Fibroblast of lung (primary cell): ENCODE data around the gene SORCS2. TPM values are rescaled to one million over a fixed set of nuclear protein-coding genes. Genes with fewer than 3 reads are reported as not detected.

Source experiments
- DNase-seq, 2 donors: peaks; one replicate each; pipeline versions ENCODE4 v3.0.0 to v3.0.0-alpha.2; 2010; ENCODE audit warnings: low read depth in 2 of 2
- H2AFZ ChIP-seq: 2 replicates; pipeline ENCODE4 v1.5.1; 2012; ENCODE audit warnings: low read length, control low read depth, inconsistent platforms
- H3K27ac ChIP-seq: 2 replicates; pipeline ENCODE4 v1.5.1; 2011; ENCODE audit warnings: low read length, control low read depth; ENCODE audit not compliant: insufficient read depth
- H3K27me3 ChIP-seq: 2 replicates; pipeline ENCODE4 v1.5.1; 2011; ENCODE audit warnings: mild to moderate bottlenecking, low read length; ENCODE audit not compliant: control insufficient read depth, insufficient read depth
- H3K36me3 ChIP-seq: 2 replicates; pipeline ENCODE4 v1.5.1; 2011; ENCODE audit warnings: low read length; ENCODE audit not compliant: control insufficient read depth, insufficient read depth
- H3K4me1 ChIP-seq: 2 replicates; pipeline ENCODE4 v1.5.1; 2011; ENCODE audit warnings: low read length; ENCODE audit not compliant: control insufficient read depth, insufficient read depth; ENCODE audit errors: extremely low read depth
- H3K4me2 ChIP-seq: 2 replicates; pipeline ENCODE4 v1.5.1; 2011; ENCODE audit warnings: low read length, control low read depth; ENCODE audit not compliant: insufficient read depth; ENCODE audit errors: extremely low read depth
- H3K4me3 ChIP-seq, 4 experiments: fragments of 200-600 bp in 1 of 4; sonication (generic) in 1 of 4; replicated peaks in 1 of 4; 2 replicates each; pipeline ENCODE4 v1.5.1; 2011 to 2016; ENCODE audit warnings: low read length in 4 of 4, low read depth in 3 of 4, mild to moderate bottlenecking in 3 of 4, control low read depth in 2 of 4, inconsistent platforms in 1 of 4, mixed read lengths in 1 of 4; ENCODE audit not compliant: insufficient read depth in 1 of 4; ENCODE audit errors: control extremely low read depth in 1 of 4
- H3K79me2 ChIP-seq: 2 replicates; pipeline ENCODE4 v1.5.1; 2012; ENCODE audit warnings: mild to moderate bottlenecking, low read length, inconsistent platforms; ENCODE audit not compliant: control insufficient read depth, insufficient read depth
- H3K9ac ChIP-seq: 2 replicates; pipeline ENCODE4 v1.5.1; 2011; ENCODE audit warnings: mild to moderate bottlenecking, low read length, control low read depth; ENCODE audit not compliant: insufficient read depth
- H3K9me3 ChIP-seq: 2 replicates; pipeline ENCODE4 v1.5.1; 2012; ENCODE audit warnings: low read depth, low read length; ENCODE audit not compliant: control insufficient read depth, insufficient read depth
- H4K20me1 ChIP-seq: 2 replicates; pipeline ENCODE4 v1.5.1; 2011; ENCODE audit warnings: low read length; ENCODE audit not compliant: control insufficient read depth, insufficient read depth; ENCODE audit errors: extremely low read depth
- CTCF ChIP-seq, 2 donors: IDR thresholded peaks in 1 of 2; conservative IDR thresholded peaks in 1 of 2; 1 replicate in 1 of 2; 2 replicates in 1 of 2; pipeline ENCODE4 v1.5.1; 2011 to 2012; ENCODE audit warnings: low read length in 2 of 2, control low read depth in 1 of 2, inconsistent platforms in 1 of 2, low read depth in 1 of 2, mild to moderate bottlenecking in 1 of 2
- EZH2 ChIP-seq: IDR thresholded peaks from 2 replicates; pipeline ENCODE4 v1.5.1; 2012; ENCODE audit warnings: low read length, control low read depth, mild to moderate bottlenecking; ENCODE audit errors: missing control alignments
- polyA plus RNA-seq, 2 donors: library from polyadenylated mRNA; depleted of rRNA in 1 of 2; stranded (reverse) in 1 of 2; unstranded in 1 of 2; fragments of >200 nt; gene quantifications; 2 replicates each; pipeline ENCODE4 v1.2.1, GENCODE V29; 2011 to 2012; ENCODE audit warnings: missing spikeins in 1 of 2
- total RNA-seq: library from RNA; depleted of rRNA; stranded (reverse); fragments of >200 nt; gene quantifications from 2 replicates; pipeline ENCODE4 v1.2.1, GENCODE V29; 2014

SORCS2 gene
- total and polyA plus RNA-seq, 2 donors (not counting 1 experiment from before 2014, with no cell fraction given) = 0.17 to 0.41 TPM

GRCh38 chr4:7444731-7445130 is 252.4 kb downstream of the SORCS2 start:
- no peak overlapping the region for H3K9ac ChIP-seq
- DNase-seq = no peak
- no peaks in the 10 kb centered on the region for H3K27me3 ChIP-seq
- no peak overlapping the region for H2AFZ ChIP-seq
- no peaks in the 10 kb centered on the region for H3K36me3 ChIP-seq
- H3K79me2 ChIP-seq = no peaks in the 10 kb centered on the region
- no peak overlapping the region for H3K27ac ChIP-seq
- no peaks in the 10 kb centered on the region for H4K20me1 ChIP-seq
- H3K4me1 ChIP-seq = no peaks in the 10 kb centered on the region
- TF ChIP-seq CTCF (conservative IDR thresholded peaks at IDR 0.05 in 1 of 2, IDR thresholded peaks at IDR 0.05 in 1 of 2; ENCODE audit: low read depth in 1 of 2, low read length in 2 of 2) (no peak), EZH2 (no peak)
- H3K4me3 ChIP-seq = no peak overlapping the region
- H3K9me3 ChIP-seq = no peaks in the 10 kb centered on the region
- H3K4me2 ChIP-seq = no peak overlapping the region

GRCh38 chr4:7447236-7447635 is 254.9 kb downstream of the SORCS2 start:
- no peaks in the 10 kb centered on the region for H3K36me3 ChIP-seq
- H3K9me3 ChIP-seq = no peaks in the 10 kb centered on the region
- TF ChIP-seq EZH2 = no peak
- TF ChIP-seq CTCF (conservative IDR thresholded peaks at IDR 0.05 in 1 of 2, IDR thresholded peaks at IDR 0.05 in 1 of 2; ENCODE audit: low read depth in 1 of 2, low read length in 2 of 2) = no peak
- H2AFZ ChIP-seq = no peak overlapping the region
- no peaks in the 10 kb centered on the region for H3K27me3 ChIP-seq
- no peak overlapping the region for H3K4me3 ChIP-seq
- no peak overlapping the region for H3K27ac ChIP-seq
- no peak for DNase-seq
- H3K79me2 ChIP-seq = no peaks in the 10 kb centered on the region
- H3K4me1 ChIP-seq = no peaks in the 10 kb centered on the region
- no peak overlapping the region for H3K4me2 ChIP-seq
- no peak overlapping the region for H3K9ac ChIP-seq
- H4K20me1 ChIP-seq = no peaks in the 10 kb centered on the region

GRCh38 chr4:7448036-7448435 is 255.7 kb downstream of the SORCS2 start:
- DNase-seq = no peak
- no peaks in the 10 kb centered on the region for H4K20me1 ChIP-seq
- TF ChIP-seq CTCF (conservative IDR thresholded peaks at IDR 0.05 in 1 of 2, IDR thresholded peaks at IDR 0.05 in 1 of 2; ENCODE audit: low read depth in 1 of 2, low read length in 2 of 2) (no peak), EZH2 (no peak)
- no peaks in the 10 kb centered on the region for H3K4me1 ChIP-seq
- H3K27ac ChIP-seq = no peak overlapping the region
- H3K36me3 ChIP-seq = no peaks in the 10 kb centered on the region
- no peaks in the 10 kb centered on the region for H3K79me2 ChIP-seq
- no peaks in the 10 kb centered on the region for H3K9me3 ChIP-seq
- no peaks in the 10 kb centered on the region for H3K27me3 ChIP-seq
- no peak overlapping the region for H3K9ac ChIP-seq
- no peak overlapping the region for H2AFZ ChIP-seq
- no peak overlapping the region for H3K4me2 ChIP-seq
- H3K4me3 ChIP-seq = no peak overlapping the region
